ENCODE data around the gene CLEC18B.
"Not testable (repeated sequence)": the region's sequence is repeated elsewhere in the genome, so short reads cannot be mapped to it uniquely, and the experiment has no call there.

Gene CLEC18B

DNA sequence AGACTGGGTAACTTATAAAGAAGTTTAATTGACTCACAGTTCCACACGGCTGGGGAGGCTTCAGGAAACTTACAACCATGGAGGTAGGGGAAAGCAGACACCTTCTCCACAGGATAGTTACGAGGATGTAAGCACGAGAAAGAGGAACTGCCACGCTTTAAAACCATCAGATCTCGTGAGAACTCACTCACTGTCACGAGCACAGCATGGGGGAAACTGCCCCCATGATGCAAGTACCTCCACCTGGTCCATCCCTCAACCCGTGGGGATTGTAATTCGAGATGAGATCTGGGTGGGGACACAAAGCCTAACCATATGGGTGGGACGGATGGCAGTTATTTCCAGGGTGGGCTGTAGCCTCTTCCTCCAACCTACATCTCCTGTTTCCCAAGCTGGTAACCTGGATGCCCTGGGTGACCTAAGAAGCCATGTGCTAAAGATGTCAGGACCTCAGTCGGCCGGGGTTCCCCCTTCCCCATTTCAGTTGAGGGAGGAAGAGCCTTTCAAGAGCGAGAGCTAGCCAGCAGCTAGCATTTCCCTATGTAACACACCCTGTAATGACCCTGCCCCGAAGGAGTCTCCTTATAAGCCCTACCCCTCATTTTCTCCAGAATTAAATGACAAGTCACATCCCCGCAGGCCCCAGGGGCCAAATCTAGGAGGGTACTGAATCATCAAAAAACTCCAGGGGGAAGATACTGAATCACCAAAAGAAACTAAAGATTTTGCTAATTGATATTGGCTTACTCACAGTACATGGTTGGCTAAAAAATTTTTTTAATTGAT, 16.9 kb downstream of the CLEC18B start:
- DNase-seq = not testable (repeated sequence)

DNA sequence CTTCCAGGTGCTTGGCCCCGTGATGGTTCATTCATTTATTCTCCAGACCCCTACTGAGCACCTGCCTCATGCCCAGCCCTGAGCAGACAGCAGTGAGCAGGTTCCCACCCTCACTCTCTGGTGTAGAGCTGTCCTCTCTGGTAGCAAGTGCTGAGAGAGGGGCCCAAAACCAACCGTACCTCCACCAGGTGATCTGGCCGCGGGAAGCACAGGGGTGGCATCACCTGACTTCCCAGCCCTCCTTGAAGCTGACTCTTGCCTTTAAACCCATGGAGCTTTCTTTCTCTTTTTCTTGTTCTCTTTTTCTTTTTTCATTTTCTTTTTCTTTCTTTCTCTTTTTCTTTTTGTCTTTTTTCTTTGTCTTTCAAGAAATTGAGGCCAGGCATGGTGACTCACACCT, 21.0 kb downstream of the CLEC18B start:
- not testable (repeated sequence) for DNase-seq

DNA sequence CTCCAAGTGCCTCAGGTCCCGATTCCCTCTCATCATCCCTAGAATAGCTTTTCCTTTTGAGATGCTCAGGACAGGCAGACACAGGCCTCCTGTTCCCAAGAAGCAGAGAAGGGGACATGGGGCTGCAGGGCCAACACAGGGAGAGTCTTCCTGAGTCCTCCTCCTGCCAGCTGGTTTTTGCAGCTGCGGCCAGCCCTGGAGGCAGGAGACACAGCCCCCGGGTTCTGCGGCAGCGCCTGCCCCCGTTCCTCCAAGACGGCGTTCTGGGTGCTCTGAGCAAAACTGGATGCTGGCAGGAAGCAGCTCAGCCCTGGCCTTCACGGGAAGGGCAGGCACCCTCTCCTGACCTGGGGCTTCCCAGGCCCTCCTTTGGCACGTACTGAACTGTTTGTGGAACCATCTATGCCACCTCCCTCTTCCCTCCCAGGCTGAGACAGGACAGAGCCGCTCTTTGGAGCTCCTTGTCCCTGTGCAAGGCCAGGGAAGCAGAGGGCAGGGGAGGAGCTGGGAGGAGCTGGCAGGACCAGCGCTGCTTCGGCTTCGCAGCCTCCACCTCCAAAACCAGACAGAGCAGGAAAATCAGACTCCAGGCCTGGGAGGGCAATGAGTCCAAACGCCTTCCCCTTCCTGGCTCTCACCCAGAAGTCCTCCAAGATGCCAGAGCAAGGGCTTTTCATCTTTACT, 22.9 kb downstream of the CLEC18B start:
- DNase-seq = not testable (repeated sequence)

DNA sequence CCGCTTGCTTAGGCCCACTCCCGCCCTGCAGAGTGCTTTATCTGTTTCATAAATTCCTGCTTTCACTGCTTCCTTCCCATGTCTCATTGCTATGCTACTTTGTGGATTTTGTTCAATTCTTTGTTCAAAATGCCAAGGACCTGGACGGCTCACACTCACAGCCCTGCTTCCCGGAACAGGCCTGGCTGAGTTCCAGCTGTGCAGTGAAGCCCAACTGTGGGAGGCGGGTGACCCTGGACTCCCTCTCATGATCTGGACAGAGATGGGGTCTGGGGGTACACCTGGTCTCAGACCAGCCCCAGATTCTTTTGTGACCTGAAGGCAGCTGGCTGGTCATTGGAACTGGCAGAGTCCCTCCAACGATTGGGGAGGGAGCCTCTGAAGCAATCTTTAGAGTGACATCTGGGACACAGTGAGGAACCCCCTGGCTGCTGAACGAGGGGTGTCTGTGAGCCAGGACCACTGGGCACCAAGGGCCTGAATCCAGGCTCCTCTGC, 24.7 kb downstream of the CLEC18B start:
- DNase-seq = not testable (repeated sequence)

DNA sequence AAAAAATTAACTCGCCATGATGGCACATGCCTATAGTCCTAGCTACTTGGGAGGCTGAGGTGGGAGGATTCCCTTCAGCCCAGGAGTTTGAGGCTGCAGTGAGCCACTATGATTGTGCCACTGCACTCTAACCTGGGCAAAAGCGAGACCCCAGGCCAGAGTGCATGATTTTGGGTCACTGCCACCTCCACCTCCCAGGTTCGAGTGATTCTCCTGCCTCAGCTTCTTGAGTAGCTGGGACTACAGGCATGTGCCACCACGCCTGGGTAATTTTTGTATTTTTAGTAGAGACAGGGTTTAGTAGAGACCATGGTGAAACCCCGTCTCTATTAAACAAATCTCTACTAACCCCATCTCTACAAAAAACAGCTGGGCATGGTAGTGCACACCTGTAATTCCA, 26.7 kb downstream of the CLEC18B start:
- DNase-seq = not testable (repeated sequence)

DNA sequence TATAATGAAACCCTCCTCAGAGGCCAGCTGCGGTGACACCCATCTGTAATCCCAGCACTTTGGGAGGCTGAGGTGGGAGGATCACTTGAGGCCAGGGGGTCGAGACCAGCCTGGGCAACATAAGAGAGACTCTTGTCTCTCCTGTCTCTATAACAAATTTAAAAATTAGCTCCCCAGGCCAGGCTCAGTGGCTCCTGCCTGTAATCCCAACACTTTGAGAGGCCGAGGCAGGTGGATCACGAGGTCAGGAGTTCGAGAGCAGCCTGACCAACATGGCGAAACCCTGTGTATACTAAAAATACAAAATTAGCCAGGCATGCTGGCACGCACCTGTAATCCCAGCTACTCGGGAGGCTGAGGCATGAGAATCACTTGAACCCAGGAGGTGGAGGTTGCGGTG, 27.1 kb downstream of the CLEC18B start:
- not testable (repeated sequence) for DNase-seq

DNA sequence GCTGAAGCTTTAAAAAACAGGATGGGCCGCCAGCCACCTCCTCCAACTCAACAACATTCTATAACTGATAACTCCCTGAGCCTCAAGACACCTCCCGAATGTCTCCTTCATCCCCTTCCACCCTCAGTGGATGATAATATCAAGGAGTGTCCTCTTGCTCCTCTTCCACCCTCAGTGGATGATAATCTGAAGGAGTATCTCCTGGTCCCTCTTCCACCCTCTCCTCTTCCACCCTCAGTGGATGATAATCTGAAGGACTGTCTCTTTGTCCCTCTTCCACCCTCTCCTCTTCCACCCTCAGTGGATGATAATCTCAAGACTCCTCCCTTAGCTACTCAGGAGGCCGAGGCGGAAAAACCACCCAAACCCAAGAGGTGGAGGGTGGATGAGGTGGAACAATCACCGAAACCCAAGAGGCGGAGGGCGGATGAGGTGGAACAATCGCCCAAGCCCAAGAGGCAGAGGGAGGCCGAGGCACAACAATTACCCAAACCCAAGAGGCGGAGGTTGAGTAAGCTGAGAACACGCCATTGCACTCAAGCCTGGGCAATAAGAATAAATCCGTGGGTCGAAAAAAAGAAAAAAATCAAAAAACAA, 29.7 kb downstream of the CLEC18B start:
- not testable (repeated sequence) for DNase-seq

DNA sequence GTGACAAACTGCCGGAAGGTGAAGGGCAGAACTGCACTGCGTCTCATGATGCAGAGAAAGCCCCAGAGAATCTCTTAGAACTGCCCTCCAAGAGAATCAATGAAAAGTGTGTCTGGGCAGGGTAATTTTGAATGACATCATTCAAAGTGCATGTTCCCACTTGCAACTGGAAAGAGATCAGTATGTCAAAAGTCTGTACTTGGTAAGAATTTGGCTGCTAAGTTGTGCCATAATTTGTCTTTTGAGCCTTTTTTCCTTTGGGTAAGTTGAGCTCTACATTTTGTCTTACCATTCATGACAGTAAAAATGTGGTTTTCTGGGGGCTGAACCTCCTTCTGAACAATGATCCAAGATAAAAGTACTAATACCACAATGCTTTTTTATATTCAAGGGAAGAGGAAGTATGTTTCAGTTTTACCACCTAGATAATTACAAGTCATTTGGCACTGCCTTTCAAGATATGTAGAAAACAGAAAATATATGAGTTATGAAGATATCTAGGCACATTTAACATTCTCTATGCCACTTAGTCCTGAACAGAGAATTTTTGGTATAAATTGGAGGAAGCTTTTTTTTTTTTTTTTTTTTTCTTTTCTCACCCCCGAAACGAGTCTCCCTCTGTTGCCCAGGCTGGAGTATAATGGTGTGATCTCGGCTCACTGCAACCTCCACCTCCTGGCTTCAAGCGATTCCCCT, 38.8 kb downstream of the CLEC18B start:
- not testable (repeated sequence) for DNase-seq

DNA sequence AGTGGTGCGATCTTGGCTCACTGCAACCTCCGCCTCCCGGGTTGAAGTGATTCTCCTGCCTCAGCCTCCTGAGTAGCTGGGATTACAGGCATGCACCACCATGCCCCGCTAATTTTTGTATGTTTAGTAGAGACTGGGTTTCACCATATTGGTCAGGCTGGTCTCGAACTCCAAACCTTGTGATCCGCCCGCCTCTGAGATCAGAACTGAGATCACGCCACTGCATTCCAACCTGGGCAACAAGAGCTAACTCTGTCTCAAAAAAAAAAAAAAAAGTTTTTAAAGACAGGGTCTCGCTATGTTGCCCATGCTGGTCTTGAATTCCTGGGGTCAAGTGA, 47.5 kb downstream of the CLEC18B start:
- DNase-seq = not testable (repeated sequence)

DNA sequence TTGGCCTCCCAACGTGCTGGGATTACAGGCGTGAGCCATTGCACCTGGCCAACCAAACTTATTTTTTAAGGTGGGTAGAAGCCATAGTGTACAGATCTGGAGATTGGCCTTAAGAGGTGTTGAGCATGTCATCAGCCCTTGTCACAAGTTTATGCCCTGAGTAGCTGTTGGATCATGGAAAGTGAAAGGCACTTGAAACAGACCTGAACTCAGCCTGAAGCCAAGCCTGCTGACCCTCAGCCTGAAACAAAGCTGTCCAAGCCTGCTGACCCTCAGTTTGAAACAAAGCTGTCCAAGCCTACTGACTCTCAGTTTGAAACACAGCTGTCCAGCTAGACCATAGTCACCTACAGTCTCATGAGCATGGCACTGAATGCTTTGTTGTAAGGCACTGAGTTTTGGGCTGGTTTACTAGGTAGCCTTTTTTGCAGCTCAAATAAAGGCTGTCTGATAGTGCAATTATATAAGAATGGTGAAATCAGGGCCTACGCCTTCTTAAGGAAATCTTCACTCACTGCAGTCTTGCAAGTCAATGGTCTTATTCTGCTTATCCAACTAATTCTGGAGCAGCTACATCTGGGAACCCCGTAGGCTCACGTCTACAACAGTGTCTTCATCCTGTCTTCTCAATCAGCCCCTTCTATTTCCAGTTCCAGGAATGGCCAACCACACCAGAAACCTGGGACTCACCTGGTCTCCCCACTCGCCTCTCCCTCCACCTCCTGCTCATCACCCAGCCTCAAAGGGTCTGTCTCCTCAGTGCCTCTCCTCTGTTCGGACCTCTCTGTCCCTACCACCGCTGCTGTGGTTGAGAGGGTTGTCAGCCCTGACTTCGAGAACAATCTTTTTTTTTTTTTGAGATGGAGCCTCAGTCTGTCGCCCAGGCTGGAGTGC, 48.1 kb downstream of the CLEC18B start:
- DNase-seq = no peak

DNA sequence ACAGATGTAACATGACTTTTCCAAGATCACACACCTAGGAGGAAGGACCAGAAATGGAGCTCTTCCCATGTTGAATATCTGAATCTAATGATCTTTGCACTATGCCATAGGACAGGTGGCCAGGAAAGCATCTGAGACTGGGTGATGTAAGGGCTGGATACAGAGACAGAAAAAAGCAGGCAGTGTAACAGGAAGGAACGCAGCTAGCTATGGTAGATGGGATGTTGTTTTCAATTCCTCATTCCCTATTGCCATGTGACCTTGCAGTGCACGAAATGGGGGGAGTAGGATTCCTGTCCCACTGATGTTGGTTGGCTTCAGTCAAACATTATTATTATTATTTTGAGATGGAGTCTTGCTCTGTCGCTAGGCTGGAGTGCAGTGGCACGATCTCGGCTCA, 48.9 kb downstream of the CLEC18B start:
- no peak for DNase-seq

DNA sequence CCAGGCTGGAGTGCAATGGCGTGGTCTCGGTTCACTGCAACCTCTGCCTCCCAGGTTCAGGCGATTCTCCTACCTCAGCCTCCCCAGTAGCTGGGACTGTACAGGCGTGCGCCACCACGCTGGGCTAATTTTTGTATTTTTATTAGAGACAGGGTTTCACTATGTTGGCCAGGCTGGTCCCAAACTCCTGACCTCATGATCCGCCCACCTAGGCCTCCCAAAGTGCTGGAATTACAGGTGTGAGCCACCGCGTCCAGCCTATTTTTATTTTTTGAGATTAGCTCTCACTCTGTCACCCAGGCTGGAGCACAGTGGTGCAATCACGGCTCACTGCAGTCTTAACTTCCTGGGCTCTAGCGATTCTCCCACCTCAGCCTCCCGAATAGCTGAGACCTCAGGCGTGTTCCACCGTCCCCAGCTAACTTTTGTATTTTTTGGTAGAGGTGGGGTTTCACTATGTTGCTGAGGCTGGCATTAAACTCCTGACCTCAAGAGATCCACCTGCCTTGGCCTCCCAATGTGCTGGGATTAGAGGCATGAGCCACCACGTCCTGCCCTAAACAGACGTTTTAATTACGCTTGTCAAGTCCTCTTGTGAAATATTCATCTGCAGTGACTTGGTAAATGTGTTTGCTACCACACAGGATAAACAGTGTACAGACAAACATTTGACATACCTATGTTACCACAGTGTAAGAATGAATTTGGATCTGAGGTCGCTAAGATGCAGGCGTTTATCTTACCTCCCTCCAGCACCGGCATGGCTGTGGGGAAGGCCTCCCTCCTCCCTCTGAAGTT, 50.7 kb downstream of the CLEC18B start:
- not testable (repeated sequence) for DNase-seq

DNA sequence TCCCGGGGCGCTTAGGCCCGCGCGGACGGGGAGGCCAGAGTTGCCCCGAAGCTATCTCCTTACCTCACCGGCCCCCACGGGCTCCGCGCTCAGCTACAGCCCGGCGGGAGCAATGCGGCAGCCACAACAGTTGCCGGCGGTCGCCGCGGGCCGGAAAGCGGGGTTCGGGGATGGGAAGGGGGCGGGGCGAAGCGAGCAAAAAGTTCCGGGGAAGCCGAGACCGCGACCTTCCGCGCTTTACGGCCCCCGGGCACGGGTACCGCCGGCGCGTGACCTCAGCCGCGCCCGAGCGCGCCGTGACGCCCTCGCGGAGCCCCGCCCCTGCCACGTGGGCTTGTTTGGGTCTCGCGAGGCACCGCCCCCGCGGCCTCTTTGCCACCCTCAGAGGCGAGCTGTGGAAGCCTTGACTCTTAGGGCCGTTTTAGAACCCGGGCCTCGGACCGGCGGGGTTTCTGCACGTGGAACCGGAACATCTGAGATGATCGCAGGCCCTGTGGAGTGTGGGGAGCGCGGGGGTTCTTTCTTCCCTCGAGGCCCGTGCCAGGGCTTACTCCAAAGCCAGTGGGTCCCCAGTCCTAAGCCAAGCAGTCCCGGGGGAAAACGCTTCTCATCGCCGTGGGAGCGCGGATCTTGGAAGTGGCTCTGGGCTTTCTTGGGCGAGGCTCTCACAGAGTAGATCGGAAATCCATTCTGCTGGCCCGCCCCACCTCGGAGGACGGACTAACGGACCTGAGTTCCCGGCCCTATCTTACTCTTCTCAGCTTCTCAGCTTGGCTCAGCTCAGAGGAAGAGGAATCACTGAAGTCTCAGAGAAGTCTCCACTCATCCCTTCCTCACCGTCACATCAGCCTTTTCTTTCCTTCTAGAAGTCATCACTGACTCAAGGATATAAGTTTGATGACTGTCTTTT, 53.0 kb downstream of the CLEC18B start:
- DNase-seq = peak; percentile 92

DNA sequence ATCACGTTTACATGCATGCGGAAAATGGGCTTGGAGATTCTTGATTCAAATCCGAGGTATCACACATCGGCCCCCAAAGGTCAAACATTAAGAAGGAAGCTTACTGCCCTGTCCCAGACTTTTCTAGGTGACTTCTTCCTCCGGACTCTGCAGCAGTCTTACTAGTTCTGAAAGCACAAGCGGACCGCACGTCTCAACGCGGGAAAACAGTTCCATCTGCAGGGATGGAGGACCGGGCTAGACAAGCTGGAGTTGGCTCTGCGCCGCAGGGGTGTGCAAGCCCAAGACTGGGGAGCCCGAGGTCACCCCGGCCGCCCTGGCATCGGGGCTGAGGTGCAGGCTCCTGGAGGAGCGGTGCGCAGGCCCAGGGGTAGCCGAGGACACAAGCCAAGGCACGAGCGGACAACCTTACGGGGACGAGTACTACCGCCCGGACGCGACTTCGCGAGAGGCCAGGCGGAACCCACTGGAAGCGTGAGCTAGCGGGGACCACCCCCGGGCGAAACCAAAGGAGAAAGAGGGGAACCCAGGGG, 53.7 kb downstream of the CLEC18B start:
- peak; percentile 15 for DNase-seq

DNA sequence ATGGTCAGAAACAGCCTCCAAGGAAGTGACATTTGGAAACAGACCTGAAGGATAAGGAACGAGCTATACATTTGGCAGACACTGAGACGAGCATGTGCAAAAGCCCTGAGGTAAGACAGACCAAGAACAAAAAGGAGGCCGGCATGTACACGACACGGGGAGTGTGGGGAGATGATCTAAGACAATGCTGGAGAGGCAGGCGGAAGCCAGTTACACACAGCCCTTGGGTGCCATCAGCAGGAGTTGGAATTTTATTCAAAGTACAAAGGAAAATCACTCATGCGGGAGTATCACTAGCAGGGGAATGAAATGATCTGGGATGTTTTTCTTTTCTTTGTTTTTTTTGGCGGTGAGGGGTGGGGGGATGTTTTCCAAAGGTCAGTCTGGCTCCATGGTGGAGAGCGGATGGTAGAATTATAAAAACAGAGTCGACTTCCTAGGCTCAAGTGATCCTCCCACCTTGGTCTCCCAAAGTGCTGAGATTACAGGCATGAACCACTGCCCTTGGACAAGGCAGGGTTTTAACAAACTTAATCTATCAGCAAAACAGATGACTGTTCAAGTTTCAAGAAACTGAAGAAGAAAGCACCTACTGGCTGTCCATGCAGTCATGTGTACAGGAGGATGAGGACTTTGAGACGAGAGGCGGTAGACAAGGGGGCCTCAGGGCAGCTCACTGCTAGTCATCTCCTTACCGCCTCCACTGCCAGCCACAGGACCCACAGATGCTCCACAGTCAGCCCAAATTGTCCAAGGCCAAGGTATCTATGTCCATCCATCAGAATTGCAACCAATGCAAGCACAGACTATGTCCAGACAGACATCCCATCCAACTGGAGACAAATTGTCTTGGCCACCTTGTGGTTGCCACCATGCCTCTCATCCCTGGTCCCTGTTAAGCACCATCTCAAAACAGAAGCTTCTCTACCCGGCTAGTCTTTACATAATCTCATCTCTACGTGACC, 59.4 kb downstream of the CLEC18B start:
- not testable (repeated sequence) for DNase-seq
